HepG2 (cell line): ENCODE results near the gene RBP5. TPM values are rescaled to one million over a fixed set of nuclear protein-coding genes. Genes with fewer than 3 reads are reported as not detected.

Source experiments
- BCL6 ChIP-seq: IDR thresholded peaks from 2 replicates; pipeline ENCODE4 v1.6.1; 2016; ENCODE audit warnings: missing genetic modification reagents, missing compliant biosample characterization
- BRD4 ChIP-seq: sonication (generic); formaldehyde crosslinking; IDR thresholded peaks from 2 replicates; pipeline ENCODE4 v1.4.0; 2020; ENCODE audit warnings: missing genetic modification reagents
- ERF ChIP-seq: IDR thresholded peaks from 2 replicates; pipeline ENCODE4 v1.6.1; 2018; ENCODE audit warnings: missing biosample characterization, missing genetic modification reagents
- FOSL1 ChIP-seq: sonication (generic); formaldehyde crosslinking; IDR thresholded peaks from 2 replicates; pipeline ENCODE4 v1.9.0; 2021; ENCODE audit warnings: missing genetic modification reagents, borderline replicate concordance
- FOXC1 ChIP-seq: sonication (generic); formaldehyde crosslinking; IDR thresholded peaks from 2 replicates; pipeline ENCODE4 v1.8.0; 2022; ENCODE audit warnings: mild to moderate bottlenecking, missing genetic modification reagents, borderline replicate concordance
- GABPA ChIP-seq, 2 experiments: IDR thresholded peaks; 2 replicates each; pipeline ENCODE4 v1.6.1; 2011 to 2016; ENCODE audit warnings: low read depth in 2 of 2, low read length in 1 of 2, missing biosample characterization in 1 of 2, missing genetic modification characterization in 1 of 2
- KAT7 ChIP-seq: IDR thresholded peaks from 2 replicates; pipeline ENCODE4 v1.6.1; 2018; ENCODE audit warnings: borderline replicate concordance, missing compliant biosample characterization
- KDM1A ChIP-seq: IDR thresholded peaks from 2 replicates; pipeline ENCODE4 v1.6.1; 2016; ENCODE audit warnings: missing compliant biosample characterization
- KLF12 ChIP-seq: sonication (generic); formaldehyde crosslinking; IDR thresholded peaks from 2 replicates; pipeline ENCODE4 v1.4.0; 2020; ENCODE audit warnings: missing genetic modification reagents, borderline replicate concordance
- MAFF ChIP-seq: IDR thresholded peaks from 2 replicates; pipeline ENCODE4 v1.6.1; 2011; ENCODE audit warnings: low read depth, low read length, improper control_type of control experiment
- MTF2 ChIP-seq: sonication (generic); formaldehyde crosslinking; IDR thresholded peaks from 2 replicates; pipeline ENCODE4 v1.5.0; 2020; ENCODE audit warnings: missing genetic modification reagents, borderline replicate concordance
- NCOA2 ChIP-seq: sonication (generic); formaldehyde crosslinking; IDR thresholded peaks from 2 replicates; pipeline ENCODE4 v1.8.0; 2022; ENCODE audit warnings: inconsistent platforms
- NPAS2 ChIP-seq: sonication (generic); formaldehyde crosslinking; IDR thresholded peaks from 2 replicates; pipeline ENCODE4 v1.8.0; 2022; ENCODE audit warnings: mild to moderate bottlenecking, missing genetic modification reagents, borderline replicate concordance
- SRSF9 ChIP-seq: fragments of 200-400 bp; formaldehyde crosslinking; IDR thresholded peaks from 2 replicates; pipeline ENCODE4 v1.6.1; 2018; ENCODE audit warnings: borderline replicate concordance, mild to moderate bottlenecking, low read depth, low read length; ENCODE audit not compliant: insufficient read depth, poor library complexity, severe bottlenecking
- TBL1XR1 ChIP-seq: fragments of 150-350 bp; IDR thresholded peaks from 2 replicates; pipeline ENCODE4 v1.6.1; 2014; ENCODE audit warnings: borderline replicate concordance, low read length; ENCODE audit not compliant: partially characterized antibody
- TP53 ChIP-seq: sonication (generic); formaldehyde crosslinking; conservative IDR thresholded peaks from 2 replicates; pipeline ENCODE4 v1.4.0; 2020; ENCODE audit warnings: missing genetic modification reagents
- ZBTB7B ChIP-seq: sonication (generic); formaldehyde crosslinking; IDR thresholded peaks from 2 replicates; pipeline ENCODE4 v1.4.0; 2020; ENCODE audit warnings: missing genetic modification reagents
- ZFAT ChIP-seq: sonication (generic); formaldehyde crosslinking; conservative IDR thresholded peaks from 2 replicates; pipeline ENCODE4 v1.8.1; 2023; ENCODE audit warnings: missing genetic modification reagents, inconsistent platforms
- ZFP62 ChIP-seq: sonication (generic); formaldehyde crosslinking; IDR thresholded peaks from 2 replicates; pipeline ENCODE4 v1.4.0; 2020; ENCODE audit warnings: missing genetic modification reagents
- ZFY ChIP-seq: sonication (generic); formaldehyde crosslinking; IDR thresholded peaks from 2 replicates; pipeline ENCODE4 v1.4.0; 2020; ENCODE audit warnings: missing genetic modification reagents
- ZNF205 ChIP-seq: IDR thresholded peaks from 2 replicates; pipeline ENCODE4 v1.6.1; 2018; ENCODE audit warnings: missing biosample characterization, missing genetic modification reagents
- ZNF567 ChIP-seq: sonication (generic); formaldehyde crosslinking; IDR thresholded peaks from 2 replicates; pipeline ENCODE4 v1.8.1; 2023; ENCODE audit warnings: mild to moderate bottlenecking, missing genetic modification reagents, borderline replicate concordance
- ZNF761 ChIP-seq: sonication (generic); formaldehyde crosslinking; conservative IDR thresholded peaks from 2 replicates; pipeline ENCODE4 v1.4.0; 2020; ENCODE audit warnings: mild to moderate bottlenecking, missing genetic modification reagents
- ZSCAN9 ChIP-seq: IDR thresholded peaks from 2 replicates; pipeline ENCODE4 v1.6.1; 2016; ENCODE audit warnings: borderline replicate concordance
- polyA plus RNA-seq, 8 experiments: library from polyadenylated mRNA; depleted of rRNA in 3 of 8; stranded (reverse) in 7 of 8; unstranded in 1 of 8; fragments of >200 nt; fragmentation: Illumina TruSeq in 4 of 8; extraction: Trizol in 4 of 8; gene quantifications; 2 replicates each; pipeline versions ENCODE4 v1.2.1 to v1.2.3, GENCODE V29; 2011 to 2016; ENCODE audit warnings: low read depth in 4 of 8, missing spikeins in 1 of 8, mixed read lengths in 1 of 8; ENCODE audit not compliant: insufficient read depth in 1 of 8
- total RNA-seq, 5 experiments: library from RNA; depleted of rRNA; stranded (reverse); fragments of >200 nt; fragmentation: Illumina TruSeq; extraction: Trizol; gene quantifications; 2 replicates each; pipeline ENCODE4 v1.2.3, GENCODE V29; 2016; ENCODE audit warnings: low read depth in 1 of 5
- TF ChIP-seq, protein P1 (sequence below): sonication (generic); formaldehyde crosslinking; IDR thresholded peaks from 2 replicates; pipeline ENCODE4 v1.4.0; 2020; ENCODE audit warnings: missing genetic modification reagents, mild to moderate bottlenecking, borderline replicate concordance
- TF ChIP-seq, protein P2 (sequence below): sonication (generic); formaldehyde crosslinking; IDR thresholded peaks from 2 replicates; pipeline ENCODE4 v1.5.0; 2020; ENCODE audit warnings: mild to moderate bottlenecking, missing genetic modification reagents, moderate library complexity

RBP5 gene
- total and polyA plus RNA-seq, 2 of the 13 experiments (the other 11 are each of a cell fraction or from before 2014, with no cell fraction given) = 13.8 to 19.8 TPM

- TF ChIP-seq TBL1XR1 (no peak), ZSCAN9 (CRISPR knock-in tag) (no peak; the same call in 1 of the 2 replicates), FOSL1 (CRISPR knock-in tag) (0 out of 2 replicates have a peak, but pooled peaks have one; percentile 7), FOXC1 (peak; percentile 96), ZBTB7B (peak; percentile 76; the same call in 1 of the 2 replicates), TP53 (no peak), GABPA (IDR thresholded peaks at IDR 0.05; ENCODE audit: low read depth, low read length) (peak; percentile 44; the same call in 1 of the 2 replicates), GABPA (CRISPR knock-in tag; IDR thresholded peaks at IDR 0.05; ENCODE audit: low read depth) (peak; percentile 59), ZFAT (CRISPR knock-in tag) (no peak), ZNF567 (CRISPR knock-in tag) (no peak), ZFP62 (CRISPR knock-in tag) (no peak), NPAS2 (CRISPR knock-in tag) (no peak), BRD4 (CRISPR knock-in tag) (peak; percentile 74), ERF (CRISPR knock-in tag) (peak; percentile 53; the same call in 1 of the 2 replicates), MTF2 (CRISPR knock-in tag) (no peak), BCL6 (CRISPR knock-in tag) (peak; percentile 13; the same call in 1 of the 2 replicates), ZNF205 (CRISPR knock-in tag) (no peak), MAFF (no peak), SRSF9 (no peak), NCOA2 (CRISPR knock-in tag) (peak; percentile 61), KDM1A (CRISPR knock-in tag) (no peak), ZNF761 (0 out of 2 replicates have a peak, but pooled peaks have one; percentile 47), ZFY (peak; percentile 70), KAT7 (CRISPR knock-in tag) (peak; percentile 35; the same call in 1 of the 2 replicates), KLF12 (CRISPR knock-in tag) (peak; percentile 75; the same call in 1 of the 2 replicates)
- TF ChIP-seq, protein P1, sequence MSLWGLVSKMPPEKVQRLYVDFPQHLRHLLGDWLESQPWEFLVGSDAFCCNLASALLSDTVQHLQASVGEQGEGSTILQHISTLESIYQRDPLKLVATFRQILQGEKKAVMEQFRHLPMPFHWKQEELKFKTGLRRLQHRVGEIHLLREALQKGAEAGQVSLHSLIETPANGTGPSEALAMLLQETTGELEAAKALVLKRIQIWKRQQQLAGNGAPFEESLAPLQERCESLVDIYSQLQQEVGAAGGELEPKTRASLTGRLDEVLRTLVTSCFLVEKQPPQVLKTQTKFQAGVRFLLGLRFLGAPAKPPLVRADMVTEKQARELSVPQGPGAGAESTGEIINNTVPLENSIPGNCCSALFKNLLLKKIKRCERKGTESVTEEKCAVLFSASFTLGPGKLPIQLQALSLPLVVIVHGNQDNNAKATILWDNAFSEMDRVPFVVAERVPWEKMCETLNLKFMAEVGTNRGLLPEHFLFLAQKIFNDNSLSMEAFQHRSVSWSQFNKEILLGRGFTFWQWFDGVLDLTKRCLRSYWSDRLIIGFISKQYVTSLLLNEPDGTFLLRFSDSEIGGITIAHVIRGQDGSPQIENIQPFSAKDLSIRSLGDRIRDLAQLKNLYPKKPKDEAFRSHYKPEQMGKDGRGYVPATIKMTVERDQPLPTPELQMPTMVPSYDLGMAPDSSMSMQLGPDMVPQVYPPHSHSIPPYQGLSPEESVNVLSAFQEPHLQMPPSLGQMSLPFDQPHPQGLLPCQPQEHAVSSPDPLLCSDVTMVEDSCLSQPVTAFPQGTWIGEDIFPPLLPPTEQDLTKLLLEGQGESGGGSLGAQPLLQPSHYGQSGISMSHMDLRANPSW (CRISPR knock-in tag) = 0 out of 2 replicates have a peak, but pooled peaks have one; percentile 26
- TF ChIP-seq, protein P2, sequence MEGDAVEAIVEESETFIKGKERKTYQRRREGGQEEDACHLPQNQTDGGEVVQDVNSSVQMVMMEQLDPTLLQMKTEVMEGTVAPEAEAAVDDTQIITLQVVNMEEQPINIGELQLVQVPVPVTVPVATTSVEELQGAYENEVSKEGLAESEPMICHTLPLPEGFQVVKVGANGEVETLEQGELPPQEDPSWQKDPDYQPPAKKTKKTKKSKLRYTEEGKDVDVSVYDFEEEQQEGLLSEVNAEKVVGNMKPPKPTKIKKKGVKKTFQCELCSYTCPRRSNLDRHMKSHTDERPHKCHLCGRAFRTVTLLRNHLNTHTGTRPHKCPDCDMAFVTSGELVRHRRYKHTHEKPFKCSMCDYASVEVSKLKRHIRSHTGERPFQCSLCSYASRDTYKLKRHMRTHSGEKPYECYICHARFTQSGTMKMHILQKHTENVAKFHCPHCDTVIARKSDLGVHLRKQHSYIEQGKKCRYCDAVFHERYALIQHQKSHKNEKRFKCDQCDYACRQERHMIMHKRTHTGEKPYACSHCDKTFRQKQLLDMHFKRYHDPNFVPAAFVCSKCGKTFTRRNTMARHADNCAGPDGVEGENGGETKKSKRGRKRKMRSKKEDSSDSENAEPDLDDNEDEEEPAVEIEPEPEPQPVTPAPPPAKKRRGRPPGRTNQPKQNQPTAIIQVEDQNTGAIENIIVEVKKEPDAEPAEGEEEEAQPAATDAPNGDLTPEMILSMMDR = peak; percentile 15; the same call in 1 of the 2 replicates
These were observed 20.5 kb downstream of the RBP5 start (continued) for GRCh38 chr12:7108003-7108795.
